ENCODE results near the gene UGT1A6.

UGT1A6 gene

DNA sequence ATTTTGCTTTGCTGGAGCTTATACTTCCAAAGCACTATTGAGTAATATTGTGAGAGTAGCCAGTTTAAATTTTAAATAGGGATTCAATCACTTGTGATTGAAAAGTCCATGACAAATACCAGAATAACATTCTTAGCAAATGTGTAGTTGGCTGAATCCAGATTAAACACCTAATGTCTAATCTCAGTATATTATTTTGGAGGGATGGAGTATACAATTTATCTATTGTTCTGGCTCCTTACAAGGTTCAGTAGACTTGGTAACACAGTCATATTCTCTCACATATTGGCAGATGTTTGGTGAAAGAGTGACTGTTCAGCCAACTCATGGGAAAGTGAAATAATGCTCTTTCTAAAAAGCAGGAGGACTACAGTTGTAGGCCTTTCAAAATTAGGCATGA is 18.8 kb upstream of the UGT1A6 start:
- no peak for DNase-seq (ENCODE audit: low read depth)
- no peak overlapping the region for H3K4me3 ChIP-seq (ENCODE audit: low read depth, low read length)
- TF ChIP-seq, protein P1, sequence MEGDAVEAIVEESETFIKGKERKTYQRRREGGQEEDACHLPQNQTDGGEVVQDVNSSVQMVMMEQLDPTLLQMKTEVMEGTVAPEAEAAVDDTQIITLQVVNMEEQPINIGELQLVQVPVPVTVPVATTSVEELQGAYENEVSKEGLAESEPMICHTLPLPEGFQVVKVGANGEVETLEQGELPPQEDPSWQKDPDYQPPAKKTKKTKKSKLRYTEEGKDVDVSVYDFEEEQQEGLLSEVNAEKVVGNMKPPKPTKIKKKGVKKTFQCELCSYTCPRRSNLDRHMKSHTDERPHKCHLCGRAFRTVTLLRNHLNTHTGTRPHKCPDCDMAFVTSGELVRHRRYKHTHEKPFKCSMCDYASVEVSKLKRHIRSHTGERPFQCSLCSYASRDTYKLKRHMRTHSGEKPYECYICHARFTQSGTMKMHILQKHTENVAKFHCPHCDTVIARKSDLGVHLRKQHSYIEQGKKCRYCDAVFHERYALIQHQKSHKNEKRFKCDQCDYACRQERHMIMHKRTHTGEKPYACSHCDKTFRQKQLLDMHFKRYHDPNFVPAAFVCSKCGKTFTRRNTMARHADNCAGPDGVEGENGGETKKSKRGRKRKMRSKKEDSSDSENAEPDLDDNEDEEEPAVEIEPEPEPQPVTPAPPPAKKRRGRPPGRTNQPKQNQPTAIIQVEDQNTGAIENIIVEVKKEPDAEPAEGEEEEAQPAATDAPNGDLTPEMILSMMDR (IDR thresholded peaks at IDR 0.05; ENCODE audit: control insufficient read depth, extremely low read depth, insufficient read depth) = no peak

DNA sequence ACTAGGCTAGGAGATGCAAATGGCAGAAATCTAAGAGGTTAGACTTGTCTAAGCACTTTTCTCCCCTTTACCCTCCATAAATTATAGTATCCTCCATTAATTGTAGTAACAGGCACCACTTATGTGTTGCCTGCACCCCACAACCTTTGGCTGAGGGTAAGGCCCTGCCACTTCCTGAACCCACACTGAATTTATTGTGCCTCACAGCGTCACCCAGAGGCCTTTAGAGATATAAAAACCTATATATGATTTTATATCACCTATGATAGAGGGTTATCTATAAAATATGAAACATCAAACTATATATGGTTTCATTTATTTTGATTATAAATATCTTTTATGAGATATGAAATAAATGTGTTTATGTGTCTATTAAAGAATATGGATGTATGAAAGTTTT is 18.4 kb upstream of the UGT1A6 start:
- TF ChIP-seq, protein P1 (IDR thresholded peaks at IDR 0.05; ENCODE audit: control insufficient read depth, extremely low read depth, insufficient read depth) = no peak
- DNase-seq (ENCODE audit: low read depth) = no peak
- no peak overlapping the region for H3K4me3 ChIP-seq (ENCODE audit: low read depth, low read length)

DNA sequence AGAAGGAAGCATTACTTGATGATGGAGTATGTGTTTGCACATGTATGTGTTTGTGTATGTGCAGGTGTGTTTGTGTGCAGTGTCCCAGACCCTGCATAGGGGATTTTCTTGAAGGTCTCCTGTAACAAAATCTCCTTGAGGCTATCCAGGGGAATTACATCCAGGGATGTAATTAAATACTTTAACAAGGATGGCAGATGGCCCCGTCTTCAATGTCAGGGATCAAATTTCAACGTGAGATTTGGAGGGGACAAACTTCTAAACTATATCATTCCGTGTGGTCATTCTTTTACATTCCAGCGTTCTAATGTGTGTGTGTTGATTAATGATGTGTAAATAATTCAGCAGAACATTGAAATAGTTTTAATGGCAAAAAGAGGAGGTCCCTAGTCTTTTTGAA is 17.7 kb upstream of the UGT1A6 start:
- TF ChIP-seq, protein P1 (IDR thresholded peaks at IDR 0.05; ENCODE audit: control insufficient read depth, extremely low read depth, insufficient read depth) = no peak
- H3K4me3 ChIP-seq (ENCODE audit: low read depth, low read length) = no peak overlapping the region
- no peak for DNase-seq (ENCODE audit: low read depth)

DNA sequence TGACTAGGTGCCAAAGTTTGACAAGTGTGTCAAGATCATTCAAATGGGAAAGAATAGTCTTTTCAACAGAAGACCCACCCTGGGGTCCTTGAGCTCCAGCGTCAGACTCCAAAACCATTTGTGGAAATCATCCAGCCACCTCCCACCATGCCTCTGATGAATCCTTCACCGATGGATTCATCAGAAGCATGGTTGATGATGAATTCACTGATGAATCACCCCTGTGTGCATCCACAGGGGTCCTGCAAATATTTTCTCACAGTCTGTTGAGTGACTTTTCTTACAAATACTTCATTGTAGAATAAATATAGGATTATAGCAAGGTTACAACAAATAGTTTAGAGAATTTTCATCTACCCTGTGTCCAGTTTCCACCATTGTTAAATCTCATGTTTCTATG is 16.6 kb upstream of the UGT1A6 start:
- DNase-seq (ENCODE audit: low read depth) = no peak
- TF ChIP-seq, protein P1 (IDR thresholded peaks at IDR 0.05; ENCODE audit: control insufficient read depth, extremely low read depth, insufficient read depth) = no peak
- no peak overlapping the region for H3K4me3 ChIP-seq (ENCODE audit: low read depth, low read length)

DNA sequence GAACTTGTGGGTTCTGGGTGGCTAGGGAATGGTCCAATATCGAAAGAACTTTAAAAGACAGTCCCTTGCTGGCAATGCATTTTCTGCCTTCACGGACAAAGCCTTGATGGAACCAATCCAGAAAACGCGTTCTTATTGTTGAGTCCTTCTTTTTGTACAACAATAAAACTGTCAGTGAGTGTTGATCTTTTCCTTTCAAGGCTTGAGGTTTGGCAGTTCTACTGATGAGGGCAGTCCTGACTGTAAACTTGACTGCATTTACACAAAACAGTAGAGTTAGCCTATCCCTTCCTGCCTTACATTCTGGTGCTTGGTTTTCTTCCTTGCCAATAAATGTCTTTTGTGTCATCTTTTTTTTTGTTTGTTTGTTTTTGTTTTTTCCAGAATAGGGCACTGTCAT is 13.5 kb upstream of the UGT1A6 start:
- H3K4me3 ChIP-seq (ENCODE audit: low read depth, low read length) = no peak overlapping the region
- TF ChIP-seq, protein P1 (IDR thresholded peaks at IDR 0.05; ENCODE audit: control insufficient read depth, extremely low read depth, insufficient read depth) = no peak
- peak; percentile 23 for DNase-seq (ENCODE audit: low read depth)

DNA sequence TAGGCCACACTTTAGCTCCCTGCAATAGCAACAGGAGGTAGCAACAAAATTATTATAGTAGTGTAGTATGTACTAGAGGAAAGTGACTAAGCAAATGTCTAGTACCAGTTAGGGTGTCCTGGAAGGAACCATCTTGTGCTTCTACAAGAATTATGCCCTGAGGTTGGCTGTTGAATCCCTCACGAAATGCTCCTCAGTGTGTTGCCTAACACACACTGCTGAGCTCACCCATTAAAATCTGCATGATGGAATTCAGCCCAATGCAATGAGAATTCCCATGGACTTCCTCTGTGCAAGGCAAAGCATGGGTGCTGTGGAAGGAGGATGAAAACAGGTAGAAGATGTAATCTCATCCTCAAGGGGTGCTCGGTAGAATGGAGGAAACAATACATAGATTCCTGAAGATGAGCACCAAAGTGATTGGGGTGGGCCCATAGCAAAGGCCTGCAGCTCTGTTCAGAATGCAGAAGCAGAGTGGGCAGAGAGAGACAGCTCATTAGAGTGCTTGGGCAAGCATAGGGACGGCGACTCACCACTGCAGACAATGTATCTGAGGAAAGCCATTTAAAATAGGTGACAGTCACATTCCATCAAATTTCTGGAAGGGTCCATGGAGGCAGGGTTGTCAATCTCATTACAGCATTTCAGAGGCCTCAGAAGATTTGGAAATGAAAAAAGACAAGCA is 12.2 kb upstream of the UGT1A6 start:
- TF ChIP-seq, protein P1 (IDR thresholded peaks at IDR 0.05; ENCODE audit: control insufficient read depth, extremely low read depth, insufficient read depth) = no peak
- DNase-seq (ENCODE audit: low read depth) = no peak
- no peak overlapping the region for H3K4me3 ChIP-seq (ENCODE audit: low read depth, low read length)

DNA sequence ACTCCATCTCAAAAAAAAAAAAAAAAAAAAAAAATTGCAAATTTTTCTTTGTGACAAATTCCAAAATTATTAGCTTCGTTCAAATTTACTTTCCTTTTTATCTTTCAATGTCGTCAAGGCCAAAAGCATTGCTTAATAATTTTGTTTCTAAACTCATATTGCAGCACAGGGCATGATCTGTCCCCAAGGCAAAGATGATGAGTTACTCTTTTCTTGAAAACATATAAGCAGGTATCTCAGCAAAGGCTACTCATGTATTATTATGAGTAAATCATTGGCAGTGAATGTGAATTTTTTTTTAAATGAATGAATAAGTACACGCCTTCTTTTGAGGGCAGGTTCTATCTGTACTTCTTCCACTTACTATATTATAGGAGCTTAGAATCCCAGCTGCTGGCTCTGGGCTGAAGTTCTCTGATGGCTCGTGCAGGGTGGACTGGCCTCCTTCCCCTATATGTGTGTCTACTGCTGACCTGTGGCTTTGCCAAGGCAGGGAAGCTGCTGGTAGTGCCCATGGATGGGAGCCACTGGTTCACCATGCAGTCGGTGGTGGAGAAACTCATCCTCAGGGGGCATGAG is 11.1 kb upstream of the UGT1A6 start, which contains the start of gene UGT1A7:
TSS of gene UGT1A7 (plus strand) at position 381 of the 579 bp plus-strand sequence. CDS start at position 418, 37 bp downstream.
- H3K4me3 ChIP-seq (ENCODE audit: low read depth, low read length) = no peak within 1 kb of the TSS
- TF ChIP-seq, protein P1 (IDR thresholded peaks at IDR 0.05; ENCODE audit: control insufficient read depth, extremely low read depth, insufficient read depth) = no peak
- DNase-seq (ENCODE audit: low read depth) = no peak
